CD14-positive monocyte (primary cell): ENCODE results near the gene RTN1. TPM values are rescaled to one million over a fixed set of nuclear protein-coding genes. Genes with fewer than 3 reads are reported as not detected.

ENCODE experiments used
- DNase-seq, 3 donors: peaks; one replicate each; pipeline ENCODE4 v3.0.0-alpha.2; 2011 to 2022
- H2AFZ ChIP-seq: 2 replicates; pipeline ENCODE4 v1.6.0; 2012; ENCODE audit warnings: mild to moderate bottlenecking, low read depth, low read length, inconsistent platforms; ENCODE audit not compliant: insufficient read depth, poor library complexity, severe bottlenecking
- H3K27ac ChIP-seq, 2 donors: 1 replicate in 1 of 2; 2 replicates in 1 of 2; pipeline ENCODE4 v1.5.1; 2012 to 2013; ENCODE audit warnings: low read length in 2 of 2, control low read depth in 1 of 2, inconsistent platforms in 1 of 2, low read depth in 1 of 2, mild to moderate bottlenecking in 1 of 2
- H3K27me3 ChIP-seq, 2 donors: one replicate each; pipeline versions ENCODE4 v1.6.0 to v1.6.1; 2011 to 2013; ENCODE audit warnings: low read length in 2 of 2; ENCODE audit not compliant: control insufficient read depth in 2 of 2, insufficient read depth in 2 of 2
- H3K36me3 ChIP-seq, 2 donors: replicated peaks in 1 of 2; 1 replicate in 1 of 2; 2 replicates in 1 of 2; pipeline versions ENCODE4 v1.5.1 to v1.6.1; 2012 to 2013; ENCODE audit warnings: low read length in 2 of 2, control low read depth in 1 of 2, inconsistent platforms in 1 of 2, mild to moderate bottlenecking in 1 of 2; ENCODE audit not compliant: insufficient read depth in 2 of 2, control insufficient read depth in 1 of 2
- H3K4me1 ChIP-seq, 2 donors: 1 replicate in 1 of 2; 2 replicates in 1 of 2; pipeline versions ENCODE4 v1.5.1 to v1.6.1; 2012 to 2013; ENCODE audit warnings: low read length in 2 of 2, control low read depth in 1 of 2, inconsistent platforms in 1 of 2, mild to moderate bottlenecking in 1 of 2, moderate library complexity in 1 of 2; ENCODE audit not compliant: insufficient read depth in 2 of 2, control insufficient read depth in 1 of 2
- H3K4me2 ChIP-seq: replicated peaks from 2 replicates; pipeline ENCODE3; 2012; ENCODE audit warnings: low read length, moderate library complexity, mild to moderate bottlenecking; ENCODE audit not compliant: poor library complexity, severe bottlenecking; ENCODE audit errors: extremely low read depth
- H3K4me3 ChIP-seq, 3 experiments: fragments of 200-600 bp in 1 of 3; sonication (generic) in 1 of 3; replicated peaks in 1 of 3; 1 replicate in 2 of 3; 2 replicates in 1 of 3; pipeline ENCODE4 v1.5.1; 2011 to 2013; ENCODE audit warnings: low read length in 3 of 3, mild to moderate bottlenecking in 3 of 3, control low read depth in 2 of 3, low read depth in 2 of 3, inconsistent platforms in 1 of 3, moderate library complexity in 1 of 3
- H3K79me2 ChIP-seq: 2 replicates; pipeline ENCODE4 v1.6.0; 2012; ENCODE audit warnings: mild to moderate bottlenecking, control low read depth, inconsistent platforms, low read length, moderate library complexity; ENCODE audit not compliant: insufficient read depth
- H3K9ac ChIP-seq: 2 replicates; pipeline ENCODE4 v1.6.0; 2017; ENCODE audit warnings: low read length, mild to moderate bottlenecking; ENCODE audit not compliant: insufficient read depth, poor library complexity, severe bottlenecking
- H3K9me3 ChIP-seq, 2 donors: replicated peaks in 1 of 2; 1 replicate in 1 of 2; 2 replicates in 1 of 2; pipeline versions ENCODE4 v1.5.1 to v1.6.1; 2012 to 2013; ENCODE audit warnings: low read length in 2 of 2, control low read depth in 1 of 2; ENCODE audit not compliant: control insufficient read depth in 1 of 2, insufficient read depth in 1 of 2
- H4K20me1 ChIP-seq: 2 replicates; pipeline ENCODE4 v1.6.0; 2012; ENCODE audit warnings: mild to moderate bottlenecking, low read length, control low read depth, moderate library complexity; ENCODE audit not compliant: insufficient read depth
- H3K27ac Mint-ChIP-seq, 7 donors: one replicate each; pipeline ENCODE4 v1.8.0; 2020; ENCODE audit warnings: mild to moderate bottlenecking in 7 of 7, mixed read lengths in 7 of 7, moderate library complexity in 6 of 7, inconsistent platforms in 2 of 7
- H3K27me3 Mint-ChIP-seq, 3 donors: one replicate each; pipeline ENCODE4 v1.8.0; 2021 to 2022; ENCODE audit warnings: low read depth in 3 of 3, mild to moderate bottlenecking in 3 of 3, mixed read lengths in 3 of 3, moderate library complexity in 3 of 3, inconsistent platforms in 1 of 3
- H3K36me3 Mint-ChIP-seq, 2 donors: one replicate each; pipeline ENCODE4 v1.8.0; 2020; ENCODE audit warnings: mixed read lengths in 2 of 2, inconsistent platforms in 1 of 2, mild to moderate bottlenecking in 1 of 2
- H3K4me1 Mint-ChIP-seq: one replicate; pipeline ENCODE4 v1.8.0; 2020; ENCODE audit warnings: mild to moderate bottlenecking, mixed read lengths
- H3K4me3 Mint-ChIP-seq, 2 donors: one replicate each; pipeline ENCODE4 v1.8.0; 2020; ENCODE audit warnings: mild to moderate bottlenecking in 2 of 2, mixed read lengths in 2 of 2, moderate library complexity in 1 of 2
- H3K9me3 Mint-ChIP-seq, 7 donors: one replicate each; pipeline ENCODE4 v1.8.0; 2020 to 2022; ENCODE audit warnings: mixed read lengths in 7 of 7, mild to moderate bottlenecking in 6 of 7, moderate library complexity in 6 of 7, inconsistent platforms in 2 of 7
- CTCF ChIP-seq: fragments of 200-600 bp; IDR thresholded peaks from one replicate; pipeline ENCODE4 v1.8.0; 2022; ENCODE audit warnings: antibody characterized with exemption, mild to moderate bottlenecking
- WGBS: methylation state at CpG from one replicate; pipeline ENCODE4 v1.1.5; 2013; ENCODE audit warnings: missing lambda C conversion rate; ENCODE audit not compliant: insufficient coverage; 5-methylcytosine and 5-hydroxymethylcytosine counted together
- intact Hi-C, 2 donors: fragments of 100-400 bp; cut with micrococcal nuclease; formaldehyde crosslinking; loops; one replicate each; pipeline versions ENCODE4 v1.15.0 to v1.15.1; 2023
- polyA plus RNA-seq, 3 donors: library from polyadenylated mRNA; depleted of rRNA in 1 of 3; unstranded in 2 of 3; stranded (reverse) in 1 of 3; fragments of 300-500 nt in 2 of 3; fragments of >200 nt in 1 of 3; fragmentation: Illumina TruSeq in 2 of 3; gene quantifications; 1 replicate in 2 of 3; 2 replicates in 1 of 3; pipeline ENCODE4 v1.2.3, GENCODE V29; 2012 to 2021

Gene RTN1
- polyA plus RNA-seq, 3 donors, result 40.2 to 75.1 (median 55.0) TPM

GRCh38 chr14:59675394-59675793, 195.2 kb downstream of the RTN1 start:
- H3K79me2 ChIP-seq, result no peaks in the 10 kb centered on the region
- no peaks in the 10 kb centered on the region for H3K27me3 Mint-ChIP-seq
- H3K4me3 ChIP-seq, result no peak overlapping the region
- WGBS, result no CpG with 5 or more reads among the region's 1 CpG
- H3K36me3 ChIP-seq, result no peaks in the 10 kb centered on the region
- peaks cover 0 to 9% of the 10 kb centered on the region in 2 donors for H3K9me3 ChIP-seq
- H3K27me3 ChIP-seq, result no peaks in the 10 kb centered on the region
- H3K9me3 Mint-ChIP-seq, result peaks cover 0 to 16% (median 5%) of the 10 kb centered on the region in 7 donors
- H3K27ac ChIP-seq, result no peak overlapping the region
- H4K20me1 ChIP-seq, result peaks cover 69% of the 10 kb centered on the region
- TF ChIP-seq CTCF, result no peak
- H3K36me3 Mint-ChIP-seq, result peaks cover 0 to 2% of the 10 kb centered on the region in 2 donors
- no peak overlapping the region for H3K4me3 Mint-ChIP-seq
- no peaks in the 10 kb centered on the region for H3K4me1 ChIP-seq
- intact Hi-C loops, result no loop called here
- H3K27ac Mint-ChIP-seq, result no peak overlapping the region
- DNase-seq, result no peak
- H3K4me1 Mint-ChIP-seq, result no peaks in the 10 kb centered on the region
- H2AFZ ChIP-seq, result no peak overlapping the region
- no peak overlapping the region for H3K9ac ChIP-seq
- H3K4me2 ChIP-seq, result no peak overlapping the region

- WGBS, result no CpG with 5 or more reads among the region's 2 CpGs
- H2AFZ ChIP-seq, result no peak overlapping the region
- H3K9ac ChIP-seq, result no peak overlapping the region
- H3K4me3 ChIP-seq, result no peak overlapping the region
- no peaks in the 10 kb centered on the region for H3K79me2 ChIP-seq
- no peak overlapping the region for H3K4me2 ChIP-seq
- H3K9me3 Mint-ChIP-seq, result peaks cover 4 to 36% (median 25%) of the 10 kb centered on the region in 7 donors
- H3K27me3 Mint-ChIP-seq, result peaks cover 0 to 3% (median 0%) of the 10 kb centered on the region in 3 donors
- no peak overlapping the region for H3K27ac ChIP-seq
- no peak for TF ChIP-seq CTCF
- H4K20me1 ChIP-seq, result peaks cover 21% of the 10 kb centered on the region
- no peaks in the 10 kb centered on the region for H3K4me1 ChIP-seq
- H3K27ac Mint-ChIP-seq, result no peak overlapping the region
- H3K27me3 ChIP-seq, result no peaks in the 10 kb centered on the region
- no peaks in the 10 kb centered on the region for H3K36me3 ChIP-seq
- H3K9me3 ChIP-seq, result no peaks in the 10 kb centered on the region
- H3K36me3 Mint-ChIP-seq, result no peaks in the 10 kb centered on the region
- H3K4me1 Mint-ChIP-seq, result no peaks in the 10 kb centered on the region
- intact Hi-C loops, result no loop called here
- DNase-seq, result no peak
- H3K4me3 Mint-ChIP-seq, result no peak overlapping the region
Observed at GRCh38 chr14:59664741-59665140, 205.8 kb downstream of the RTN1 start.
